ENCODE results near the gene BTLA. TPM values are rescaled to one million over a fixed set of nuclear protein-coding genes. Genes with fewer than 3 reads are reported as not detected.

BTLA gene
- total and polyA plus RNA-seq, 4 donors = 0.30 to 2.0 (median 0.56) TPM

GRCh38 chr3:112491373-112491772, 7.9 kb downstream of the BTLA start:
- DNase-seq = no peak
- no peaks in the 10 kb centered on the region for H3K36me3 ChIP-seq (ENCODE audit: control insufficient read depth in 4 of 4, insufficient read depth in 4 of 4, low read length in 4 of 4)
- H3K27me3 ChIP-seq (ENCODE audit: control insufficient read depth in 3 of 3, insufficient read depth in 3 of 3, low read length in 2 of 3) = no peaks in the 10 kb centered on the region
- no peak for ATAC-seq (ENCODE audit: insufficient read depth, low FRiP score)
- no peak overlapping the region for H3K9ac ChIP-seq (ENCODE audit: insufficient read depth in 1 of 2, low read length in 2 of 2)
- no peak overlapping the region for H3K4me3 ChIP-seq
- no peaks in the 10 kb centered on the region for H3K9me3 ChIP-seq (ENCODE audit: control insufficient read depth in 4 of 4, insufficient read depth in 3 of 4, low read length in 3 of 4)
- TF ChIP-seq, protein P1, sequence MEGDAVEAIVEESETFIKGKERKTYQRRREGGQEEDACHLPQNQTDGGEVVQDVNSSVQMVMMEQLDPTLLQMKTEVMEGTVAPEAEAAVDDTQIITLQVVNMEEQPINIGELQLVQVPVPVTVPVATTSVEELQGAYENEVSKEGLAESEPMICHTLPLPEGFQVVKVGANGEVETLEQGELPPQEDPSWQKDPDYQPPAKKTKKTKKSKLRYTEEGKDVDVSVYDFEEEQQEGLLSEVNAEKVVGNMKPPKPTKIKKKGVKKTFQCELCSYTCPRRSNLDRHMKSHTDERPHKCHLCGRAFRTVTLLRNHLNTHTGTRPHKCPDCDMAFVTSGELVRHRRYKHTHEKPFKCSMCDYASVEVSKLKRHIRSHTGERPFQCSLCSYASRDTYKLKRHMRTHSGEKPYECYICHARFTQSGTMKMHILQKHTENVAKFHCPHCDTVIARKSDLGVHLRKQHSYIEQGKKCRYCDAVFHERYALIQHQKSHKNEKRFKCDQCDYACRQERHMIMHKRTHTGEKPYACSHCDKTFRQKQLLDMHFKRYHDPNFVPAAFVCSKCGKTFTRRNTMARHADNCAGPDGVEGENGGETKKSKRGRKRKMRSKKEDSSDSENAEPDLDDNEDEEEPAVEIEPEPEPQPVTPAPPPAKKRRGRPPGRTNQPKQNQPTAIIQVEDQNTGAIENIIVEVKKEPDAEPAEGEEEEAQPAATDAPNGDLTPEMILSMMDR (IDR thresholded peaks at IDR 0.05; ENCODE audit: control extremely low read depth, extremely low read depth) = no peak
- H3K27ac ChIP-seq (ENCODE audit: low read depth in 1 of 2, low read length in 1 of 2) = no peak overlapping the region
- no peaks in the 10 kb centered on the region for H3K4me1 ChIP-seq (ENCODE audit: control insufficient read depth in 5 of 5, insufficient read depth in 5 of 5, low read length in 5 of 5)

DNA sequence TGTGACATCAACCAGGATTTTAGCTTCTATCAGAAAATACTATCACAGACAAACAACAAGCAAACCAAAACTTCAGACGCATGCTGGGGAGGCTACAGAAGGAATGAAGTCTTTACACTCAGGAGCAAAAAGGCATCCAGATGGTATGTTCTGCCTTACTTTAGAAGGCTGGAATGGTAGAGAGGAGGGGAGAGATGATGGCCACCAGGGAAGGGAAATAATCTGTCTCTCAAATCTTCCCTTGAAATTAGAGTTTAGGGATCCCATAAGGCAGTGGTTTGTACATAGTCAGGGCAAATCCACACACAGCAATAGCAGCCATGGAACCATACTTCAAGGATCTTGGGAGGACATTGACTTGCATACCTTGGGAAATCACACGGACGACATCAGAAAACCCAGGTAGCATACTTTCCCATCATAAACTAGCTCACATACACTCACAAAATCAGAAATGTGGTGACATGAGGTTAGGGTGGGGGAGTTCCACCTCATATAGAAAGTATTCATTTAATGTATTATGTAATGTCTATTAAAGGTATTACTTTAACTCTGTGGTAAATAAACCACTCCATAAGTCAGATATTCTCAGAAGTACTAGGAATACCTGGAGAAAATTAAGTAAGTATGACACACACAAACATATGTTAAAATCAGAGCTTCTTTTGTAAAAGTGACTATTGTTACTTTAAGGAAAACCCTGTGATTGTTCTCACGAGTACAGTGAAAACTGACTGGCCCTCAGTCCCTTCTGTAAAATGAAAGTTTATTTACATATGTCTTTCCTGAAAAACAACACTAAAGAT, 9.4 kb downstream of the BTLA start:
- no peaks in the 10 kb centered on the region for H3K9me3 ChIP-seq (ENCODE audit: control insufficient read depth in 4 of 4, insufficient read depth in 3 of 4, low read length in 3 of 4)
- no peak for DNase-seq
- 85 to 87% methylated on average over 4 of the region's 4 CpGs for WGBS, 2 donors
- TF ChIP-seq, protein P1 (IDR thresholded peaks at IDR 0.05; ENCODE audit: control extremely low read depth, extremely low read depth) = no peak
- ATAC-seq (ENCODE audit: insufficient read depth, low FRiP score) = no peak
- no peak overlapping the region for H3K27ac ChIP-seq (ENCODE audit: low read depth in 1 of 2, low read length in 1 of 2)
- H3K9ac ChIP-seq (ENCODE audit: insufficient read depth in 1 of 2, low read length in 2 of 2) = no peak overlapping the region
- H3K36me3 ChIP-seq (ENCODE audit: control insufficient read depth in 4 of 4, insufficient read depth in 4 of 4, low read length in 4 of 4) = no peaks in the 10 kb centered on the region
- H3K4me3 ChIP-seq = no peak overlapping the region
- no peaks in the 10 kb centered on the region for H3K4me1 ChIP-seq (ENCODE audit: control insufficient read depth in 5 of 5, insufficient read depth in 5 of 5, low read length in 5 of 5)
- H3K27me3 ChIP-seq (ENCODE audit: control insufficient read depth in 3 of 3, insufficient read depth in 3 of 3, low read length in 2 of 3) = no peaks in the 10 kb centered on the region

GRCh38 chr3:112486811-112487505, 12.3 kb downstream of the BTLA start:
- Histone ChIP-seq H3K27me3 (ENCODE audit: control insufficient read depth in 3 of 3, insufficient read depth in 3 of 3, low read length in 2 of 3) (no peaks in the 10 kb centered on the region), H3K4me3 (no peak overlapping the region), H3K9ac (ENCODE audit: insufficient read depth in 1 of 2, low read length in 2 of 2) (no peak overlapping the region), H3K27ac (ENCODE audit: low read depth in 1 of 2, low read length in 1 of 2) (no peak overlapping the region), H3K36me3 (ENCODE audit: control insufficient read depth in 4 of 4, insufficient read depth in 4 of 4, low read length in 4 of 4) (no peaks in the 10 kb centered on the region), H3K9me3 (ENCODE audit: control insufficient read depth in 4 of 4, insufficient read depth in 3 of 4, low read length in 3 of 4) (no peaks in the 10 kb centered on the region), H3K4me1 (ENCODE audit: control insufficient read depth in 5 of 5, insufficient read depth in 5 of 5, low read length in 5 of 5) (no peaks in the 10 kb centered on the region)
- DNase-seq = no peak
- WGBS, 2 donors = 92 to 93% methylated on average over 7 of the region's 7 CpGs
- no peak for ATAC-seq (ENCODE audit: insufficient read depth, low FRiP score)
- TF ChIP-seq, protein P1 (IDR thresholded peaks at IDR 0.05; ENCODE audit: control extremely low read depth, extremely low read depth) = no peak

Measured in lung (tissue), 12 donors.